ENCODE measurements around the gene CHAT.

CHAT gene

GRCh38 chr10:49663596-49663995 is 49.8 kb downstream of the CHAT start:
- TF ChIP-seq ZNF8 (CRISPR knock-in tag; IDR thresholded peaks at IDR 0.05) = no peak
- no peak for TF ChIP-seq ZFP3 (CRISPR knock-in tag; IDR thresholded peaks at IDR 0.05)
- peak; percentile 49; the same call in 1 of the 2 replicates for TF ChIP-seq ZNF70 (CRISPR knock-in tag; IDR thresholded peaks at IDR 0.05)
- TF ChIP-seq CSDC2 (CRISPR knock-in tag; IDR thresholded peaks at IDR 0.05) = no peak
- TF ChIP-seq GLIS3 (CRISPR knock-in tag; IDR thresholded peaks at IDR 0.05) = no peak
- no peak for TF ChIP-seq ESRRG (CRISPR knock-in tag; IDR thresholded peaks at IDR 0.05)
- ATAC-seq = peak; percentile 35; the same call in 1 of the 3 replicates

GRCh38 chr10:49664006-49664841 is 50.4 kb downstream of the CHAT start:
- TF ChIP-seq CREB5 (CRISPR knock-in tag; IDR thresholded peaks at IDR 0.05; ENCODE audit: low read depth) = no peak
- no peak for TF ChIP-seq ZNF565 (CRISPR knock-in tag; conservative IDR thresholded peaks at IDR 0.05; ENCODE audit: low read depth)
- TF ChIP-seq ZNF8 (CRISPR knock-in tag; IDR thresholded peaks at IDR 0.05) = no peak
- TF ChIP-seq RARB (CRISPR knock-in tag; IDR thresholded peaks at IDR 0.05) = no peak
- no peak for TF ChIP-seq CSDC2 (CRISPR knock-in tag; IDR thresholded peaks at IDR 0.05)
- TF ChIP-seq POU6F1 (CRISPR knock-in tag; IDR thresholded peaks at IDR 0.05; ENCODE audit: borderline replicate concordance, low read depth) = no peak
- TF ChIP-seq ZFP3 (CRISPR knock-in tag; IDR thresholded peaks at IDR 0.05) = no peak
- TF ChIP-seq ZFP30 (CRISPR knock-in tag; IDR thresholded peaks at IDR 0.05) = no peak
- TF ChIP-seq CSRNP3 (CRISPR knock-in tag; IDR thresholded peaks at IDR 0.05) = no peak
- no peak for TF ChIP-seq PATZ1 (CRISPR knock-in tag; IDR thresholded peaks at IDR 0.05; ENCODE audit: borderline replicate concordance)
- TF ChIP-seq ZNF70 (CRISPR knock-in tag; IDR thresholded peaks at IDR 0.05) = no peak
- TF ChIP-seq ZC3H10 (CRISPR knock-in tag; IDR thresholded peaks at IDR 0.05) = no peak
- no peak for TF ChIP-seq BACH2 (CRISPR knock-in tag; IDR thresholded peaks at IDR 0.05; ENCODE audit: borderline replicate concordance)
- ATAC-seq = no peak

- no peak for ATAC-seq
- TF ChIP-seq ARNTL (CRISPR knock-in tag; IDR thresholded peaks at IDR 0.05; ENCODE audit: borderline replicate concordance, low read depth) (no peak), BACH2 (CRISPR knock-in tag; IDR thresholded peaks at IDR 0.05; ENCODE audit: borderline replicate concordance) (no peak), ISL1 (CRISPR knock-in tag; IDR thresholded peaks at IDR 0.05) (no peak), SNAI2 (CRISPR knock-in tag; IDR thresholded peaks at IDR 0.05) (no peak), GLIS3 (CRISPR knock-in tag; IDR thresholded peaks at IDR 0.05) (no peak), CSRNP3 (CRISPR knock-in tag; IDR thresholded peaks at IDR 0.05) (no peak), ZNF565 (CRISPR knock-in tag; conservative IDR thresholded peaks at IDR 0.05; ENCODE audit: low read depth) (no peak), POU6F1 (CRISPR knock-in tag; IDR thresholded peaks at IDR 0.05; ENCODE audit: borderline replicate concordance, low read depth) (no peak), TSHZ2 (CRISPR knock-in tag; IDR thresholded peaks at IDR 0.05) (no peak)
These were observed 51.1 kb downstream of the CHAT start for GRCh38 chr10:49664842-49665355.

All from SK-N-SH treated with all-trans-retinoic acid at 6 μM for 48 hours (cell line).